ENCODE measurements around the gene ABI3BP.

GRCh38 chr3:100988080-100988479, 5.1 kb downstream of the ABI3BP start:
- TF ChIP-seq CTCF (IDR thresholded peaks at IDR 0.05) (no peak), POLR2A (IDR thresholded peaks at IDR 0.05) (no peak)

Measured in Peyer's patch (tissue), 4 donors.